GM23338 (cell line): ENCODE results near the gene TRPC6. TPM values are rescaled to one million over a fixed set of nuclear protein-coding genes. Genes with fewer than 3 reads are reported as not detected.

ENCODE experiments used
- ATAC-seq: fragments of 200-7000 bp; cut with Tn5 transposase; 3 replicates; pipeline ENCODE4 v1.9.1; 2020
- DNase-seq: peaks from one replicate; pipeline ENCODE4 v3.0.0-alpha.2; 2015; ENCODE audit warnings: low spot score
- H2AFZ ChIP-seq: fragments of 200-600 bp; sonication (generic); 2 replicates; pipeline ENCODE4 v1.8.0; 2016; ENCODE audit warnings: antibody characterized with exemption, mild to moderate bottlenecking, moderate library complexity
- H3F3A ChIP-seq: fragments of 200-600 bp; sonication (generic); replicated peaks from 2 replicates; pipeline ENCODE4 v1.8.0; 2017; ENCODE audit warnings: antibody characterized with exemption, mixed run types, low read depth
- H3K27ac ChIP-seq: fragments of 200-600 bp; sonication (generic); 2 replicates; pipeline ENCODE4 v1.6.1; 2016; ENCODE audit warnings: low read depth
- H3K27me3 ChIP-seq: fragments of 200-600 bp; sonication (generic); 2 replicates; pipeline ENCODE4 v1.8.0; 2016; ENCODE audit warnings: mild to moderate bottlenecking, mixed run types, moderate library complexity; ENCODE audit not compliant: insufficient read depth
- H3K36me3 ChIP-seq: fragments of 200-600 bp; sonication (generic); 2 replicates; pipeline ENCODE4 v1.8.0; 2016; ENCODE audit warnings: mild to moderate bottlenecking; ENCODE audit not compliant: insufficient read depth
- H3K4me1 ChIP-seq: fragments of 200-600 bp; sonication (generic); 2 replicates; pipeline ENCODE4 v1.8.0; 2016; ENCODE audit warnings: mild to moderate bottlenecking, moderate library complexity; ENCODE audit not compliant: insufficient read depth
- H3K4me2 ChIP-seq: fragments of 200-600 bp; sonication (generic); 2 replicates; pipeline ENCODE4 v1.7.1; 2017; ENCODE audit warnings: mixed run types
- H3K4me3 ChIP-seq: fragments of 200-600 bp; sonication (generic); 2 replicates; pipeline ENCODE4 v1.6.1; 2016; ENCODE audit warnings: mixed run types
- H3K79me2 ChIP-seq: fragments of 200-600 bp; sonication (generic); replicated peaks from 2 replicates; pipeline ENCODE4 v1.8.0; 2017; ENCODE audit warnings: mild to moderate bottlenecking; ENCODE audit not compliant: insufficient read depth
- H3K9me2 ChIP-seq: fragments of 200-600 bp; sonication (generic); 2 replicates; pipeline ENCODE4 v1.8.0; 2017; ENCODE audit not compliant: insufficient read depth
- H4K20me1 ChIP-seq: fragments of 200-600 bp; sonication (generic); replicated peaks from 2 replicates; pipeline ENCODE4 v1.8.0; 2017; ENCODE audit warnings: mild to moderate bottlenecking; ENCODE audit not compliant: insufficient read depth
- H3K27ac Mint-ChIP-seq: 2 replicates; pipeline ENCODE4 v1.8.0; 2020; ENCODE audit warnings: inconsistent platforms, mild to moderate bottlenecking, moderate library complexity, mixed read lengths
- H3K27me3 Mint-ChIP-seq: 3 replicates; pipeline ENCODE4 v1.8.0; 2022; ENCODE audit warnings: low read depth, mild to moderate bottlenecking, moderate library complexity, mixed read lengths, inconsistent platforms; ENCODE audit not compliant: insufficient read depth, poor library complexity
- H3K36me3 Mint-ChIP-seq: 3 replicates; pipeline ENCODE4 v1.8.0; 2021; ENCODE audit warnings: low read depth, mild to moderate bottlenecking, inconsistent platforms, moderate library complexity, mixed read lengths
- H3K4me1 Mint-ChIP-seq: 3 replicates; pipeline ENCODE4 v1.8.0; 2020; ENCODE audit warnings: mild to moderate bottlenecking, inconsistent platforms, mixed read lengths
- H3K4me3 Mint-ChIP-seq: 3 replicates; pipeline ENCODE4 v1.8.0; 2021; ENCODE audit warnings: moderate library complexity, mild to moderate bottlenecking, inconsistent platforms, mixed read lengths
- H3K9me3 Mint-ChIP-seq: 3 replicates; pipeline ENCODE4 v1.8.0; 2020; ENCODE audit warnings: moderate library complexity, mild to moderate bottlenecking, inconsistent platforms, mixed read lengths
- CREB1 ChIP-seq: fragments of 250-450 bp; sonication (Bioruptor Pico); IDR thresholded peaks from 2 replicates; pipeline ENCODE4 v1.5.0; 2020; ENCODE audit warnings: low read depth, mild to moderate bottlenecking, moderate library complexity
- EZH2 ChIP-seq: fragments of 200-600 bp; sonication (generic); IDR thresholded peaks from one replicate; pipeline ENCODE4 v1.8.0; 2017; ENCODE audit warnings: antibody characterized with exemption, mild to moderate bottlenecking, low read depth; ENCODE audit not compliant: unreplicated experiment
- EZH2phosphoT487 ChIP-seq: fragments of 200-600 bp; sonication (generic); IDR thresholded peaks from one replicate; pipeline ENCODE4 v1.8.1; 2018; ENCODE audit warnings: antibody characterized with exemption; ENCODE audit not compliant: unreplicated experiment
- JUNB ChIP-seq: IDR thresholded peaks from one replicate; pipeline ENCODE4 v1.6.1; 2016; ENCODE audit warnings: antibody characterized with exemption; ENCODE audit not compliant: unreplicated experiment
- STAT1 ChIP-seq: IDR thresholded peaks from one replicate; pipeline ENCODE4 v1.6.1; 2016; ENCODE audit warnings: antibody characterized with exemption; ENCODE audit not compliant: unreplicated experiment
- ZNF331 ChIP-seq: fragments of 250-450 bp; sonication (Bioruptor Pico); IDR thresholded peaks from 2 replicates; pipeline ENCODE4 v1.5.0; 2020; ENCODE audit warnings: low read depth, mild to moderate bottlenecking, moderate library complexity
- polyA plus RNA-seq: library from polyadenylated mRNA; unstranded; fragments of >200 nt; fragmentation: Nextera tagmentation; extraction: Ambion mirVana; gene quantifications from 2 replicates; pipeline ENCODE4 v1.2.1, GENCODE V29; 2016
- total RNA-seq: library from RNA; depleted of rRNA; stranded (reverse); fragments of >200 nt; shearing (Covaris generic); gene quantifications from 2 replicates; pipeline ENCODE4 v1.2.3, GENCODE V29; 2014
- TF ChIP-seq, protein P1 (sequence below): fragments of 250-450 bp; sonication (Bioruptor Pico); IDR thresholded peaks from 2 replicates; pipeline ENCODE4 v1.5.0; 2020; ENCODE audit warnings: mild to moderate bottlenecking, moderate library complexity
- TF ChIP-seq, protein P2 (sequence below): IDR thresholded peaks from 2 replicates; pipeline ENCODE4 v1.6.1; 2016; ENCODE audit warnings: antibody characterized with exemption
- TF ChIP-seq, protein P3 (sequence below): IDR thresholded peaks from one replicate; pipeline ENCODE4 v1.6.1; 2018; ENCODE audit warnings: antibody characterized with exemption; ENCODE audit not compliant: unreplicated experiment

The TRPC6 gene
- total and polyA plus RNA-seq, 2 experiments from 2014 or later, result 0.05 to 4.4 TPM

DNA sequence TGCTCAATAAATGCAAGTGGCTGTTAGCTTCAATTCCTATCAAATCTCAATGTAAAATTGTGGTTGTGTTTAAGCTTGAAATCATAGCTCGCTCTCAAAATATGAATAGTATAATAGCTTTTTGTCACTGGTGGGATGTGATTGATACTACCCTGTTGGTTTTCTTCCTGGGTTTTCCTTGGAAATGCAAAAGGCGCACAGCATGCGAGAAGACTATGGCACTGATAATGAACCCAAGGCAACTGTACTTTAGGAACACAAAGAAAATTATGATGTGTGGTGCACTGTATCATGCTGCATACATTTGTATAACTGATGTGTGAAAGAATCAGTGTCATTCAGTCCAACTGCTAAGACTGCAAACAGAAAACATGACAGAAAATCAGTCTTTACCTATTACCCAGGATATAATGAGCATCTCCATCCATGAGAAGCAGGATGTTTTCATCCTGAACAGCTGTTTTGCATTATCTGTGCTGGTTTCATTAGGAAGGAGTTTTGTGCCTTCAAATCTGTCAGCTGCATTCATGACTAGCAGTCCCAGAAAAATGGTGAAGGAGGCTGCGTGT, 101.2 kb downstream of the TRPC6 start (continued):
- TF ChIP-seq, protein P1, sequence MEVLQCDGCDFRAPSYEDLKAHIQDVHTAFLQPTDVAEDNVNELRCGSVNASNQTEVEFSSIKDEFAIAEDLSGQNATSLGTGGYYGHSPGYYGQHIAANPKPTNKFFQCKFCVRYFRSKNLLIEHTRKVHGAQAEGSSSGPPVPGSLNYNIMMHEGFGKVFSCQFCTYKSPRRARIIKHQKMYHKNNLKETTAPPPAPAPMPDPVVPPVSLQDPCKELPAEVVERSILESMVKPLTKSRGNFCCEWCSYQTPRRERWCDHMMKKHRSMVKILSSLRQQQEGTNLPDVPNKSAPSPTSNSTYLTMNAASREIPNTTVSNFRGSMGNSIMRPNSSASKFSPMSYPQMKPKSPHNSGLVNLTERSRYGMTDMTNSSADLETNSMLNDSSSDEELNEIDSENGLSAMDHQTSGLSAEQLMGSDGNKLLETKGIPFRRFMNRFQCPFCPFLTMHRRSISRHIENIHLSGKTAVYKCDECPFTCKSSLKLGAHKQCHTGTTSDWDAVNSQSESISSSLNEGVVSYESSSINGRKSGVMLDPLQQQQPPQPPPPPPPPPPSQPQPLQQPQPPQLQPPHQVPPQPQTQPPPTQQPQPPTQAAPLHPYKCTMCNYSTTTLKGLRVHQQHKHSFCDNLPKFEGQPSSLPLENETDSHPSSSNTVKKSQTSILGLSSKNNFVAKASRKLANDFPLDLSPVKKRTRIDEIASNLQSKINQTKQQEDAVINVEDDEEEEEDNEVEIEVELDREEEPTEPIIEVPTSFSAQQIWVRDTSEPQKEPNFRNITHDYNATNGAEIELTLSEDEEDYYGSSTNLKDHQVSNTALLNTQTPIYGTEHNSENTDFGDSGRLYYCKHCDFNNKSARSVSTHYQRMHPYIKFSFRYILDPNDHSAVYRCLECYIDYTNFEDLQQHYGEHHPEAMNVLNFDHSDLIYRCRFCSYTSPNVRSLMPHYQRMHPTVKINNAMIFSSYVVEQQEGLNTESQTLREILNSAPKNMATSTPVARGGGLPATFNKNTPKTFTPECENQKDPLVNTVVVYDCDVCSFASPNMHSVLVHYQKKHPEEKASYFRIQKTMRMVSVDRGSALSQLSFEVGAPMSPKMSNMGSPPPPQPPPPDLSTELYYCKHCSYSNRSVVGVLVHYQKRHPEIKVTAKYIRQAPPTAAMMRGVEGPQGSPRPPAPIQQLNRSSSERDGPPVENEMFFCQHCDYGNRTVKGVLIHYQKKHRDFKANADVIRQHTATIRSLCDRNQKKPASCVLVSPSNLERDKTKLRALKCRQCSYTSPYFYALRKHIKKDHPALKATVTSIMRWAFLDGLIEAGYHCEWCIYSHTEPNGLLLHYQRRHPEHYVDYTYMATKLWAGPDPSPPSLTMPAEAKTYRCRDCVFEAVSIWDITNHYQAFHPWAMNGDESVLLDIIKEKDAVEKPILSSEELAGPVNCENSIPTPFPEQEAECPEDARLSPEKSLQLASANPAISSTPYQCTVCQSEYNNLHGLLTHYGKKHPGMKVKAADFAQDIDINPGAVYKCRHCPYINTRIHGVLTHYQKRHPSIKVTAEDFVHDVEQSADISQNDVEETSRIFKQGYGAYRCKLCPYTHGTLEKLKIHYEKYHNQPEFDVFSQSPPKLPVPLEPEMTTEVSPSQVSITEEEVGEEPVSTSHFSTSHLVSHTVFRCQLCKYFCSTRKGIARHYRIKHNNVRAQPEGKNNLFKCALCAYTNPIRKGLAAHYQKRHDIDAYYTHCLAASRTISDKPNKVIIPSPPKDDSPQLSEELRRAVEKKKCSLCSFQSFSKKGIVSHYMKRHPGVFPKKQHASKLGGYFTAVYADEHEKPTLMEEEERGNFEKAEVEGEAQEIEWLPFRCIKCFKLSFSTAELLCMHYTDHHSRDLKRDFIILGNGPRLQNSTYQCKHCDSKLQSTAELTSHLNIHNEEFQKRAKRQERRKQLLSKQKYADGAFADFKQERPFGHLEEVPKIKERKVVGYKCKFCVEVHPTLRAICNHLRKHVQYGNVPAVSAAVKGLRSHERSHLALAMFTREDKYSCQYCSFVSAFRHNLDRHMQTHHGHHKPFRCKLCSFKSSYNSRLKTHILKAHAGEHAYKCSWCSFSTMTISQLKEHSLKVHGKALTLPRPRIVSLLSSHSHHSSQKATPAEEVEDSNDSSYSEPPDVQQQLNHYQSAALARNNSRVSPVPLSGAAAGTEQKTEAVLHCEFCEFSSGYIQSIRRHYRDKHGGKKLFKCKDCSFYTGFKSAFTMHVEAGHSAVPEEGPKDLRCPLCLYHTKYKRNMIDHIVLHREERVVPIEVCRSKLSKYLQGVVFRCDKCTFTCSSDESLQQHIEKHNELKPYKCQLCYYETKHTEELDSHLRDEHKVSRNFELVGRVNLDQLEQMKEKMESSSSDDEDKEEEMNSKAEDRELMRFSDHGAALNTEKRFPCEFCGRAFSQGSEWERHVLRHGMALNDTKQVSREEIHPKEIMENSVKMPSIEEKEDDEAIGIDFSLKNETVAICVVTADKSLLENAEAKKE (CRISPR knock-in tag), result no peak
- no peak for TF ChIP-seq STAT1
- TF ChIP-seq, protein P2, sequence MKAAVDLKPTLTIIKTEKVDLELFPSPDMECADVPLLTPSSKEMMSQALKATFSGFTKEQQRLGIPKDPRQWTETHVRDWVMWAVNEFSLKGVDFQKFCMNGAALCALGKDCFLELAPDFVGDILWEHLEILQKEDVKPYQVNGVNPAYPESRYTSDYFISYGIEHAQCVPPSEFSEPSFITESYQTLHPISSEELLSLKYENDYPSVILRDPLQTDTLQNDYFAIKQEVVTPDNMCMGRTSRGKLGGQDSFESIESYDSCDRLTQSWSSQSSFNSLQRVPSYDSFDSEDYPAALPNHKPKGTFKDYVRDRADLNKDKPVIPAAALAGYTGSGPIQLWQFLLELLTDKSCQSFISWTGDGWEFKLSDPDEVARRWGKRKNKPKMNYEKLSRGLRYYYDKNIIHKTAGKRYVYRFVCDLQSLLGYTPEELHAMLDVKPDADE, result no peak

DNA sequence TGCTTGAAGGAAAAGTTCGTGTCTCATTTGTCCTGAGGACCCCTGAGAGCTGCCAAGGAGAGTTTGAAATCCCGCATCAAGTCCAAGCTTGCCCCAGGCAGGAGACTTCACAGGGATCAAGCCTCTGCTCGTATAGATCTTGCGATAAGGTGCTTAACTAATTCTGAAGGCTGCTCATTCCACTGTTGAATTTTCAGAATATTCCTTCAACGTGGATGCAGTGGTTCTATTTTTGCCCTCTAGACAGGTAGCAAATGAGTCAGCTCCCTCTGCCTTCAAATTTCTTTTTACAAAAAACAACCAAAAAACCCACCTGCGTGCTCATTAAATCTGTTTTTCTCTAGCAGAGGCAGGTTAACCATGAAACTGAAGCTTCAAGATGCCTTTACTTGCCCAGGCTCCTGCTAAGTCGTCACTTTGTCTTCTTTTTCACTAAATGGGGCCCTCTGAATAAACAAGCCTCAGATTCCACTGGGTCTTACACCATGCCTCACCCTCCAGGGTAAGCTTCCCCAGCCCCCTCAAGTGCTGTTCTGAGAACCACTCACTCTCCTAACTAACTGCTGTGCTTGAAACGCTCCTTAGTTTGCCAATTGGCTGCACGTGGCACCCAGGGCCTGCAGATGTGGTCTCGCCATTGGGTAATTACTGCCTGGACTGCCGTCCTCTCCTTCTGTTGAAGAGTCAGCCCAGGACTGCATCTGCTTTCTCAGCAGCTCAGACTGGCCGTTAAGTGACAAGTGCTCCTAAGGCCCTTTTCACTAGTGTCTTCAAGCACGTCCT, 105.0 kb downstream of the TRPC6 start:
- no peak overlapping the region for H3K27ac Mint-ChIP-seq
- DNase-seq (no peak), ATAC-seq (peak; percentile 71)
- no peak for TF ChIP-seq CREB1 (CRISPR knock-in tag)
- TF ChIP-seq, protein P3, sequence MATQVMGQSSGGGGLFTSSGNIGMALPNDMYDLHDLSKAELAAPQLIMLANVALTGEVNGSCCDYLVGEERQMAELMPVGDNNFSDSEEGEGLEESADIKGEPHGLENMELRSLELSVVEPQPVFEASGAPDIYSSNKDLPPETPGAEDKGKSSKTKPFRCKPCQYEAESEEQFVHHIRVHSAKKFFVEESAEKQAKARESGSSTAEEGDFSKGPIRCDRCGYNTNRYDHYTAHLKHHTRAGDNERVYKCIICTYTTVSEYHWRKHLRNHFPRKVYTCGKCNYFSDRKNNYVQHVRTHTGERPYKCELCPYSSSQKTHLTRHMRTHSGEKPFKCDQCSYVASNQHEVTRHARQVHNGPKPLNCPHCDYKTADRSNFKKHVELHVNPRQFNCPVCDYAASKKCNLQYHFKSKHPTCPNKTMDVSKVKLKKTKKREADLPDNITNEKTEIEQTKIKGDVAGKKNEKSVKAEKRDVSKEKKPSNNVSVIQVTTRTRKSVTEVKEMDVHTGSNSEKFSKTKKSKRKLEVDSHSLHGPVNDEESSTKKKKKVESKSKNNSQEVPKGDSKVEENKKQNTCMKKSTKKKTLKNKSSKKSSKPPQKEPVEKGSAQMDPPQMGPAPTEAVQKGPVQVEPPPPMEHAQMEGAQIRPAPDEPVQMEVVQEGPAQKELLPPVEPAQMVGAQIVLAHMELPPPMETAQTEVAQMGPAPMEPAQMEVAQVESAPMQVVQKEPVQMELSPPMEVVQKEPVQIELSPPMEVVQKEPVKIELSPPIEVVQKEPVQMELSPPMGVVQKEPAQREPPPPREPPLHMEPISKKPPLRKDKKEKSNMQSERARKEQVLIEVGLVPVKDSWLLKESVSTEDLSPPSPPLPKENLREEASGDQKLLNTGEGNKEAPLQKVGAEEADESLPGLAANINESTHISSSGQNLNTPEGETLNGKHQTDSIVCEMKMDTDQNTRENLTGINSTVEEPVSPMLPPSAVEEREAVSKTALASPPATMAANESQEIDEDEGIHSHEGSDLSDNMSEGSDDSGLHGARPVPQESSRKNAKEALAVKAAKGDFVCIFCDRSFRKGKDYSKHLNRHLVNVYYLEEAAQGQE, result no peak
- TF ChIP-seq JUNB, result no peak
- TF ChIP-seq STAT1, result no peak
- TF ChIP-seq ZNF331 (CRISPR knock-in tag), result no peak
- no peak for TF ChIP-seq EZH2phosphoT487
- no peak for TF ChIP-seq EZH2

More for the DNA sequence above, 105.0 kb downstream of the TRPC6 start:
- Histone ChIP-seq H3K4me2 (no peak overlapping the region), H3K27me3 (no peaks in the 10 kb centered on the region), H3K4me1 (no peaks in the 10 kb centered on the region), H2AFZ (peak overlapping the region; percentile 76), H3K36me3 (no peaks in the 10 kb centered on the region), H3F3A (no peaks in the 10 kb centered on the region), H3K27ac (no peak overlapping the region), H3K9me2 (no peaks in the 10 kb centered on the region), H3K79me2 (no peaks in the 10 kb centered on the region), H3K4me3 (no peak overlapping the region), H4K20me1 (no peaks in the 10 kb centered on the region)
- H3K4me3 Mint-ChIP-seq, result no peak overlapping the region
- H3K36me3 Mint-ChIP-seq, result no peaks in the 10 kb centered on the region
- peaks cover 2% of the 10 kb centered on the region; the same call in 2 of the 3 replicates for H3K4me1 Mint-ChIP-seq
- no peaks in the 10 kb centered on the region for H3K9me3 Mint-ChIP-seq
- H3K27me3 Mint-ChIP-seq, result no peaks in the 10 kb centered on the region
